GM19452 (cell line): ENCODE measurements around the gene SLC2A9.

Experiments used
- ATAC-seq: cut with Tn5 transposase; IDR thresholded peaks from one replicate; pipeline ENCODE4 v1.9.1; 2021; ENCODE audit not compliant: unreplicated experiment

Gene SLC2A9

GRCh38 chr4:10045481-10045880 is 24.2 kb upstream of the SLC2A9 start:
- ATAC-seq = no peak

- no peak for ATAC-seq
Observed at GRCh38 chr4:10041036-10041435, 19.7 kb upstream of the SLC2A9 start.

GRCh38 chr4:10040049-10040892 is 19.0 kb upstream of the SLC2A9 start:
- no peak for ATAC-seq

GRCh38 chr4:10036807-10037342 is 15.6 kb upstream of the SLC2A9 start:
- ATAC-seq = no peak

- ATAC-seq = no peak
Observed at GRCh38 chr4:10035130-10035529, 13.8 kb upstream of the SLC2A9 start.

- no peak for ATAC-seq
Observed at GRCh38 chr4:10034612-10035104, 13.4 kb upstream of the SLC2A9 start.

GRCh38 chr4:10034136-10034535 is 12.8 kb upstream of the SLC2A9 start:
- no peak for ATAC-seq

GRCh38 chr4:10033191-10033881 is 12.0 kb upstream of the SLC2A9 start:
- no peak for ATAC-seq

GRCh38 chr4:10032625-10033024 is 11.3 kb upstream of the SLC2A9 start:
- no peak for ATAC-seq

GRCh38 chr4:10031668-10032590 is 10.6 kb upstream of the SLC2A9 start:
- no peak for ATAC-seq

- no peak for ATAC-seq
Observed at GRCh38 chr4:10030972-10031667, 9.8 kb upstream of the SLC2A9 start.

GRCh38 chr4:10029403-10029802 is 8.1 kb upstream of the SLC2A9 start:
- ATAC-seq = no peak

- no peak for ATAC-seq
Observed at GRCh38 chr4:10028910-10029309, 7.6 kb upstream of the SLC2A9 start.

GRCh38 chr4:10026485-10026884 is 5.2 kb upstream of the SLC2A9 start:
- no peak for ATAC-seq

GRCh38 chr4:10025230-10025806 is 4.0 kb upstream of the SLC2A9 start:
- ATAC-seq = no peak

GRCh38 chr4:10024303-10024702 is 3.0 kb upstream of the SLC2A9 start:
- ATAC-seq = no peak

- no peak for ATAC-seq
Observed at GRCh38 chr4:10023806-10024205, 2.5 kb upstream of the SLC2A9 start.

GRCh38 chr4:10023050-10023419 is 1.7 kb upstream of the SLC2A9 start:
- no peak for ATAC-seq

- no peak for ATAC-seq
Observed at GRCh38 chr4:10022346-10023049, 1.2 kb upstream of the SLC2A9 start.
